Epithelial cell of proximal tubule (primary cell): ENCODE measurements around the gene ZNF575. TPM values are rescaled to one million over a fixed set of nuclear protein-coding genes. Genes with fewer than 3 reads are reported as not detected.

Experiments
- DNase-seq: peaks from one replicate; pipeline ENCODE4 v3.0.0-alpha.2; 2011; ENCODE audit warnings: low read depth
- H3K4me3 ChIP-seq: 2 replicates; pipeline ENCODE4 v1.5.1; 2011; ENCODE audit warnings: low read depth, mild to moderate bottlenecking, low read length
- CTCF ChIP-seq: conservative IDR thresholded peaks from 2 replicates; pipeline ENCODE4 v1.5.1; 2012; ENCODE audit warnings: low read depth, mild to moderate bottlenecking, low read length
- total RNA-seq: library from RNA; depleted of rRNA; stranded (reverse); fragments of >200 nt; gene quantifications from 2 replicates; pipeline ENCODE4 v1.2.3, GENCODE V29; 2015

The ZNF575 gene
- total RNA-seq, 1 donor from 2014 or later: not detected

- peak; percentile 24 for TF ChIP-seq CTCF
- no peak for DNase-seq
- no peak overlapping the region for H3K4me3 ChIP-seq
These were observed 27.7 kb downstream of the ZNF575 start for GRCh38 chr19:43560687-43561086.

- no peak overlapping the region for H3K4me3 ChIP-seq
- DNase-seq: no peak
- TF ChIP-seq CTCF: no peak
These were observed 28.4 kb downstream of the ZNF575 start for GRCh38 chr19:43561139-43561970.

DNA sequence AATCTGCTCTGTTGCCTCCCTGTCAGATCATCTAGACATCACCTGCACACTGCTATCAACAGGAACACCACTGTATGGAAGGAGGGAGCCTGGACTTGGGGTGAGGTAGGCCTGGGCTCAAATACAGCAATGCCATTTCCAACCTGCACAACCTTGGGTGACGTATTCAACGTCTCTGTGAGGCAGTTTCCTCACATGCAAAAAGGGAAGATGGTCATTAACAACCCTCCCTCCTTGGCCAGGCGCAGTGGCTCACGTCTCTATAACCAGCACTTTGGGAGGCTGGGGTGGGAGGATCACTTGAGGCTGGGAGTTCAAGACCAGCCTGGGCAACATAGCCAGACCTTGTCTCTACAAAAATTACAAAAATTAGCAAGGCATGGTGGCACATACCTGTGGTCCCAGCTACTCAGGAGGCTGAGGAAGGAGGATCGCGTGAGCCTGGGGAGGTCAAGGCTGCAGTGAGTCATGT, 29.3 kb downstream of the ZNF575 start:
- H3K4me3 ChIP-seq: no peak overlapping the region
- no peak for TF ChIP-seq CTCF
- DNase-seq: no peak

GRCh38 chr19:43562698-43563241, 29.8 kb downstream of the ZNF575 start:
- no peak for TF ChIP-seq CTCF
- DNase-seq: no peak
- H3K4me3 ChIP-seq: no peak overlapping the region

- TF ChIP-seq CTCF: no peak
- H3K4me3 ChIP-seq: no peak overlapping the region
- DNase-seq: no peak
These were observed 30.9 kb downstream of the ZNF575 start for GRCh38 chr19:43563816-43564457.

DNA sequence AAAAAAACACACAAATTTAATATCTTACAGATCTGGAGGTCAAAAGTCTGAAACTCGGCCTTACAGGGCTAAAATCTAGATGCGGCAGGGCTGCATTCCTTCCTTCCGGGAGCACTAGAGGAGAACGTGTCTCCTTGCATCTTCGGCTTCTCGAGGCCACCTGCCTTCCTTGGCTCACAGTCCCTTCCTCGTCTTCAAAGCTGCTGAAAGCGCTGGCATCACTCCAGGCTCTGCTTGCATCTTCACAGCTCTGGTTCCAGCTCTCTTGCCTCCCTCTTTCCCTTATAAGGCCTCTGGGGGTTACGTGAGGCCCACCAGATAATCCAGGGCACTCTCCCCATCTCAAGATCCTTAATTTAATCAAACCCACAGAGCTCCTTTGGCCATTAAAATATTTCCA, 31.8 kb downstream of the ZNF575 start:
- H3K4me3 ChIP-seq: no peak overlapping the region
- TF ChIP-seq CTCF: no peak
- DNase-seq: no peak

GRCh38 chr19:43569657-43570056, 36.7 kb downstream of the ZNF575 start:
- no peak overlapping the region for H3K4me3 ChIP-seq
- DNase-seq: no peak
- TF ChIP-seq CTCF: no peak
